Neural cell (in vitro differentiated cells): ENCODE measurements around the gene TMC3.

Source experiments
- EZH2 ChIP-seq: fragments of 200-600, 300-800 bp; shearing (Covaris generic), sonication (generic); IDR thresholded peaks from 2 replicates; pipeline ENCODE4 v1.6.1; 2014; ENCODE audit warnings: antibody characterized with exemption, low read length, borderline replicate concordance, mild to moderate bottlenecking; ENCODE audit not compliant: insufficient read depth, poor library complexity, severe bottlenecking
- TAF1 ChIP-seq: IDR thresholded peaks from 2 replicates; pipeline ENCODE4 v1.6.1; 2012; ENCODE audit warnings: low read depth

- TF ChIP-seq TAF1, result no peak
- TF ChIP-seq EZH2, result no peak
These were observed 72.1 kb downstream of the TMC3 start for GRCh38 chr15:81301815-81302399.
